Glutamatergic neuron (in vitro differentiated cells): ENCODE data around the gene AP3D1. TPM values are rescaled to one million over a fixed set of nuclear protein-coding genes. Genes with fewer than 3 reads are reported as not detected.

Source experiments
- DNase-seq: peaks from one replicate; pipeline ENCODE4 v3.0.0; 2022
- H3K27ac Mint-ChIP-seq: one replicate; pipeline ENCODE4 v1.8.0; 2020; ENCODE audit warnings: mild to moderate bottlenecking, mixed read lengths, inconsistent platforms; ENCODE audit not compliant: unreplicated experiment
- H3K27me3 Mint-ChIP-seq: one replicate; pipeline ENCODE4 v1.8.0; 2020; ENCODE audit warnings: mild to moderate bottlenecking, moderate library complexity, mixed read lengths, inconsistent platforms; ENCODE audit not compliant: unreplicated experiment
- H3K36me3 Mint-ChIP-seq: one replicate; pipeline ENCODE4 v1.8.0; 2020; ENCODE audit warnings: mild to moderate bottlenecking, mixed read lengths, inconsistent platforms; ENCODE audit not compliant: unreplicated experiment
- H3K4me1 Mint-ChIP-seq: one replicate; pipeline ENCODE4 v1.8.0; 2020; ENCODE audit warnings: mild to moderate bottlenecking, low read depth, mixed read lengths, inconsistent platforms; ENCODE audit not compliant: unreplicated experiment
- H3K4me3 Mint-ChIP-seq: one replicate; pipeline ENCODE4 v1.8.0; 2020; ENCODE audit warnings: mild to moderate bottlenecking, mixed read lengths, inconsistent platforms; ENCODE audit not compliant: unreplicated experiment
- H3K9me3 Mint-ChIP-seq: one replicate; pipeline ENCODE4 v1.8.0; 2020; ENCODE audit warnings: mild to moderate bottlenecking, moderate library complexity, mixed read lengths, inconsistent platforms; ENCODE audit not compliant: unreplicated experiment
- CTCF ChIP-seq: fragments of 200-600 bp; sonication (generic); IDR thresholded peaks from one replicate; pipeline ENCODE4 v1.5.0; 2021; ENCODE audit not compliant: partially characterized antibody, unreplicated experiment
- total RNA-seq: library from RNA; stranded (reverse); fragmentation: NEBNext Ultra II Directional; extraction: Animal tissue kit (Norgen Biotek cat#: 25700); gene quantifications from one replicate; pipeline ENCODE4 v1.2.1, GENCODE V29; 2021; ENCODE audit not compliant: unreplicated experiment

Gene AP3D1
- total RNA-seq, 1 donor from 2014 or later: 133 TPM

DNA sequence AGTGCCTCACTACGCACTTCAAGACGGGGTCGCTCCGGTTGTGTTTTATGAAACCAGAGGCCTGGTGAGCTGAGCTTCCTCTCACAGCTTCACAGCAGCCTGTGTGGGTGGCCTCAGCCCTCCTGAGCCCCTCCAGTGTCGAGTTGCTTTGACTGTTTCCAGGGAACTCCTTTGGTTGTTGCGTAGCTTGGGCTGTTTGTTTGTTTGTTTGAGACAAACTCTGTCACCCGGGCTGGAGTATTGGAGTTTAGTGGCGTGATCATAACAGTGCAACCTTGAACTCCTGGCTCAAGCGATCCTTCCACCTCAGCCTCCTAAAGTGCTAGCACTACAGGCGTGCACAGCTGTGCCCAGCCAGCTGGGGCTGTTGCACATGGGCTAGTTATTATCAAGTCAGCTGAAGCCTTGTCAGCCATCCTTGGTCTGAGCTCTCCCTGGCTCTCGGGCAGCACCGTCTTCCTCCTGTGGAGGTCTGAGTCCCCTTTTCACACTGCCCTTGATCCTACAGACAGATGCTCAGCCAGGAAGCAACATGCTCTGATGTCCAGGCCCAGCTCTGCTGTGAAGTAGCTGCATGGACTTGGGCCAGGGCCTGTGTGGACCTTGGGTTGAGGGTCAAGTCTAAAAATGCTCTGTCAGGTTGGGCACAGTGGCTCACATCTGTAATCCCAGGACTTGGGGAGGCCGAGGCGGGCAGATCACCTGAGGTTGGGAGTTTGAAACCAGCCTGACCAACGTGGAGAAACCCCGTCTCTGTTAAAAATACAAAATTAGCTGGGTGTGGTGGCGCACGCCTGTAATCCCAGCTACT, 22.6 kb upstream of the AP3D1 start:
- Mint-ChIP-seq H3K27ac (peak overlapping the region; percentile 71), H3K4me1 (peaks cover 38% of the 10 kb centered on the region), H3K27me3 (no peaks in the 10 kb centered on the region), H3K4me3 (peak overlapping the region; percentile 7), H3K36me3 (no peaks in the 10 kb centered on the region), H3K9me3 (peaks cover 7% of the 10 kb centered on the region)
- no peak for DNase-seq
- TF ChIP-seq CTCF: no peak

DNA sequence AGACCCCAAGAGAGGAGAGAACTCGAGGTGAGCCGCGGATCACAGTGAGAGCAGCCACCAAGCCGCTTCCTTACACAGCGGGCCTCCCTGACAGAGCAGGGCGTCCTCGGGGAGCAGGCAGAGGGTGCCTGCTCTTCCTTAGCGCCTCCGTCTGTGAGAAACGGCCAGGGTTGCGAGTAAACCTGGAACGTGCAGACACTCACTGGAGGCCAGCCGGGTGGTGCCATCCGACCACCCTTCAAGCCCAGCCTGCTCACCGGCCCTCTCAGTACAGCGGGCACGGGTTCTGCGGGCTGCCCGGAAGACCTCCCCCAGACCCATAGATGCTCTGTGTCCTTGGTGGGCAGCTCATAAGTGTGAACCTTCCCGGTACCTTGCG, 22.0 kb upstream of the AP3D1 start:
- peaks cover 39% of the 10 kb centered on the region for H3K4me1 Mint-ChIP-seq
- H3K36me3 Mint-ChIP-seq: no peaks in the 10 kb centered on the region

GRCh38 chr19:2171349-2172145, 20.2 kb upstream of the AP3D1 start:
- Mint-ChIP-seq H3K27me3 (peaks cover 3% of the 10 kb centered on the region), H3K9me3 (peaks cover 8% of the 10 kb centered on the region), H3K36me3 (no peaks in the 10 kb centered on the region), H3K27ac (peak overlapping the region; percentile 88), H3K4me3 (peak overlapping the region; percentile 77), H3K4me1 (peaks cover 42% of the 10 kb centered on the region)
- TF ChIP-seq CTCF: no peak
- DNase-seq: peak; percentile 57

More for the DNA sequence above, 22.0 kb upstream of the AP3D1 start:
- H3K27ac Mint-ChIP-seq: peak overlapping the region; percentile 79
- no peaks in the 10 kb centered on the region for H3K27me3 Mint-ChIP-seq
- no peak for TF ChIP-seq CTCF
- H3K4me3 Mint-ChIP-seq: peak overlapping the region; percentile 57
- DNase-seq: no peak
- H3K9me3 Mint-ChIP-seq: peaks cover 7% of the 10 kb centered on the region

GRCh38 chr19:2170987-2171348, 19.6 kb upstream of the AP3D1 start:
- no peak for TF ChIP-seq CTCF
- H3K36me3 Mint-ChIP-seq: no peaks in the 10 kb centered on the region
- peak overlapping the region; percentile 55 for H3K4me3 Mint-ChIP-seq
- H3K27me3 Mint-ChIP-seq: peaks cover 5% of the 10 kb centered on the region
- peak overlapping the region; percentile 33 for H3K27ac Mint-ChIP-seq
- no peak for DNase-seq
- peaks cover 5% of the 10 kb centered on the region for H3K9me3 Mint-ChIP-seq
- peaks cover 37% of the 10 kb centered on the region for H3K4me1 Mint-ChIP-seq

- no peak for TF ChIP-seq CTCF
- peaks cover 36% of the 10 kb centered on the region for H3K4me1 Mint-ChIP-seq
- H3K27ac Mint-ChIP-seq: peak overlapping the region; percentile 68
- H3K4me3 Mint-ChIP-seq: peak overlapping the region; percentile 78
- peaks cover 7% of the 10 kb centered on the region for H3K9me3 Mint-ChIP-seq
- no peaks in the 10 kb centered on the region for H3K36me3 Mint-ChIP-seq
- DNase-seq: peak; percentile 63
- H3K27me3 Mint-ChIP-seq: peaks cover 10% of the 10 kb centered on the region
Observed at GRCh38 chr19:2170219-2170618, 18.9 kb upstream of the AP3D1 start.
